Measurements from ENCODE around the gene ACOT7. TPM values are rescaled to one million over a fixed set of nuclear protein-coding genes. Genes with fewer than 3 reads are reported as not detected.

The ACOT7 gene
- total and polyA plus RNA-seq, 2 of the 13 experiments (the other 11 are each of a cell fraction or from before 2014, with no cell fraction given) = 33.0 to 55.8 TPM

DNA sequence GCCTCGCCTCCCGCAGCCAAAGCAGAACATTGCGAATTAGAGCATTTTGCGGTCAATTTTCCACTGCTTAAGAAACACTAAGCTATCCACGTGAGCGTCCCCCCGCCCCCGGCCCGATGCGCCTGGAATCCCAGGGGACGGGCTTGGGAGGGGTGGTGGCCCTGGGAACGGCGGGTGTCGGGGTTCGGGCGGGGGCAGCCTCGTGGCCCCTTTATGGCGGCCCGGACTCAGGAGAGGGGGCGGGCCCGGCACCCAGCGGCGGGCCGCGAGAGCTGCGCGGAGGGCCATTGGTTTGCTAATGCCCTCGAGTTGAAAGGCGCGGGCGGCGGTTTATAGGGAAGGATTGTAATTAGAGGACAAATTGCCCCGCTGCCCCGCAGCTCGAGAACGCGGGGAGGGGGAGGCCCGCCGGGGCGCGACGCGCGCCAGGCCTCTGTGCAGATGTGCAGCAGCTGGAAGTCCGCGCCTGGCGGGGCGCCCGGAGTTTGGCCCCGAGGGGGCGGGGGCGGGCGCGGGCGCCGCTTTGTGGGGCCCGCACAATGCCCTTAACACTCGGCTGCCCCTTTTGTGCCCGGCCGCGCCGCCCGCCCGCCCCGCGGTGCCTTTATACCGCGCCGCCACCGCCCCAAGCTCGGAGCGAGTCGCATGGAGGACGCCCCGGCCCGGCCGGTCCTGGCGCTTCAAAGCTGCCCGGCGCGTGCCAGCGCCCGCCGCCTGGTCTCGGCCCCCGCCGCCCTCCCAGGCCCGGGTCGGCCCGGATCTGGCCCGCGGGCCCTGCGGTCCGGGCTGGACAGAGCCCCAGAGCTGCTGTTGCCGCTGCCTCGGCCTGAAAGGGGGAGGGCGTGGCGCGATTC lies 151.5 kb downstream of the ACOT7 start:
- no peaks in the 10 kb centered on the region for H3K9me3 ChIP-seq (ENCODE audit: low read length)
- 43% methylated on average over 8 of the region's 99 CpGs for WGBS (ENCODE audit: low lambda C conversion rate)
- no peak overlapping the region for H3K27ac ChIP-seq (ENCODE audit: extremely low read length, insufficient read depth, low read length)
- no TSS peak for BruUV-seq (replicated peaks)
- 0 out of 2 replicates have a peak, but pooled peaks cover 5% of the 10 kb centered on the region for H4K20me1 ChIP-seq (ENCODE audit: insufficient read depth, low read length)
- H3K4me3 ChIP-seq (replicated peaks in 1 of 3; ENCODE audit: insufficient read depth in 1 of 3, low read depth in 2 of 3, low read length in 3 of 3) = peak overlapping the region; percentile 9 to 16 (median 16); a peak in 2 of 6 replicates
- 0 out of 2 replicates have a peak, but pooled peaks have one; percentile 56 for TF ChIP-seq ZBTB42 (CRISPR knock-in tag; IDR thresholded peaks at IDR 0.05)
- TF ChIP-seq SOX13 (IDR thresholded peaks at IDR 0.05) = no peak
- 0 out of 4 replicates have a peak, but pooled peaks of 1 of the 2 experiments have one; percentile 32 for TF ChIP-seq SOX13 (CRISPR knock-in tag; conservative IDR thresholded peaks at IDR 0.05 in 1 of 2, IDR thresholded peaks at IDR 0.05 in 1 of 2)
- TF ChIP-seq, protein P1, sequence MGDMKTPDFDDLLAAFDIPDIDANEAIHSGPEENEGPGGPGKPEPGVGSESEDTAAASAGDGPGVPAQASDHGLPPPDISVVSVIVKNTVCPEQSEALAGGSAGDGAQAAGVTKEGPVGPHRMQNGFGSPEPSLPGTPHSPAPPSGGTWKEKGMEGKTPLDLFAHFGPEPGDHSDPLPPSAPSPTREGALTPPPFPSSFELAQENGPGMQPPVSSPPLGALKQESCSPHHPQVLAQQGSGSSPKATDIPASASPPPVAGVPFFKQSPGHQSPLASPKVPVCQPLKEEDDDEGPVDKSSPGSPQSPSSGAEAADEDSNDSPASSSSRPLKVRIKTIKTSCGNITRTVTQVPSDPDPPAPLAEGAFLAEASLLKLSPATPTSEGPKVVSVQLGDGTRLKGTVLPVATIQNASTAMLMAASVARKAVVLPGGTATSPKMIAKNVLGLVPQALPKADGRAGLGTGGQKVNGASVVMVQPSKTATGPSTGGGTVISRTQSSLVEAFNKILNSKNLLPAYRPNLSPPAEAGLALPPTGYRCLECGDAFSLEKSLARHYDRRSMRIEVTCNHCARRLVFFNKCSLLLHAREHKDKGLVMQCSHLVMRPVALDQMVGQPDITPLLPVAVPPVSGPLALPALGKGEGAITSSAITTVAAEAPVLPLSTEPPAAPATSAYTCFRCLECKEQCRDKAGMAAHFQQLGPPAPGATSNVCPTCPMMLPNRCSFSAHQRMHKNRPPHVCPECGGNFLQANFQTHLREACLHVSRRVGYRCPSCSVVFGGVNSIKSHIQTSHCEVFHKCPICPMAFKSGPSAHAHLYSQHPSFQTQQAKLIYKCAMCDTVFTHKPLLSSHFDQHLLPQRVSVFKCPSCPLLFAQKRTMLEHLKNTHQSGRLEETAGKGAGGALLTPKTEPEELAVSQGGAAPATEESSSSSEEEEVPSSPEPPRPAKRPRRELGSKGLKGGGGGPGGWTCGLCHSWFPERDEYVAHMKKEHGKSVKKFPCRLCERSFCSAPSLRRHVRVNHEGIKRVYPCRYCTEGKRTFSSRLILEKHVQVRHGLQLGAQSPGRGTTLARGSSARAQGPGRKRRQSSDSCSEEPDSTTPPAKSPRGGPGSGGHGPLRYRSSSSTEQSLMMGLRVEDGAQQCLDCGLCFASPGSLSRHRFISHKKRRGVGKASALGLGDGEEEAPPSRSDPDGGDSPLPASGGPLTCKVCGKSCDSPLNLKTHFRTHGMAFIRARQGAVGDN (CRISPR knock-in tag; IDR thresholded peaks at IDR 0.05) = peak; percentile 22; the same call in 1 of the 2 replicates
- TF ChIP-seq THAP11 (CRISPR knock-in tag; IDR thresholded peaks at IDR 0.05) = no peak
- TF ChIP-seq, protein P2, sequence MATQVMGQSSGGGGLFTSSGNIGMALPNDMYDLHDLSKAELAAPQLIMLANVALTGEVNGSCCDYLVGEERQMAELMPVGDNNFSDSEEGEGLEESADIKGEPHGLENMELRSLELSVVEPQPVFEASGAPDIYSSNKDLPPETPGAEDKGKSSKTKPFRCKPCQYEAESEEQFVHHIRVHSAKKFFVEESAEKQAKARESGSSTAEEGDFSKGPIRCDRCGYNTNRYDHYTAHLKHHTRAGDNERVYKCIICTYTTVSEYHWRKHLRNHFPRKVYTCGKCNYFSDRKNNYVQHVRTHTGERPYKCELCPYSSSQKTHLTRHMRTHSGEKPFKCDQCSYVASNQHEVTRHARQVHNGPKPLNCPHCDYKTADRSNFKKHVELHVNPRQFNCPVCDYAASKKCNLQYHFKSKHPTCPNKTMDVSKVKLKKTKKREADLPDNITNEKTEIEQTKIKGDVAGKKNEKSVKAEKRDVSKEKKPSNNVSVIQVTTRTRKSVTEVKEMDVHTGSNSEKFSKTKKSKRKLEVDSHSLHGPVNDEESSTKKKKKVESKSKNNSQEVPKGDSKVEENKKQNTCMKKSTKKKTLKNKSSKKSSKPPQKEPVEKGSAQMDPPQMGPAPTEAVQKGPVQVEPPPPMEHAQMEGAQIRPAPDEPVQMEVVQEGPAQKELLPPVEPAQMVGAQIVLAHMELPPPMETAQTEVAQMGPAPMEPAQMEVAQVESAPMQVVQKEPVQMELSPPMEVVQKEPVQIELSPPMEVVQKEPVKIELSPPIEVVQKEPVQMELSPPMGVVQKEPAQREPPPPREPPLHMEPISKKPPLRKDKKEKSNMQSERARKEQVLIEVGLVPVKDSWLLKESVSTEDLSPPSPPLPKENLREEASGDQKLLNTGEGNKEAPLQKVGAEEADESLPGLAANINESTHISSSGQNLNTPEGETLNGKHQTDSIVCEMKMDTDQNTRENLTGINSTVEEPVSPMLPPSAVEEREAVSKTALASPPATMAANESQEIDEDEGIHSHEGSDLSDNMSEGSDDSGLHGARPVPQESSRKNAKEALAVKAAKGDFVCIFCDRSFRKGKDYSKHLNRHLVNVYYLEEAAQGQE (IDR thresholded peaks at IDR 0.05; ENCODE audit: borderline replicate concordance in 1 of 2, low read depth in 1 of 2, low read length in 2 of 2) = peak; percentile 34 to 55; a peak in 3 of 4 replicates
- TF ChIP-seq, protein P3, sequence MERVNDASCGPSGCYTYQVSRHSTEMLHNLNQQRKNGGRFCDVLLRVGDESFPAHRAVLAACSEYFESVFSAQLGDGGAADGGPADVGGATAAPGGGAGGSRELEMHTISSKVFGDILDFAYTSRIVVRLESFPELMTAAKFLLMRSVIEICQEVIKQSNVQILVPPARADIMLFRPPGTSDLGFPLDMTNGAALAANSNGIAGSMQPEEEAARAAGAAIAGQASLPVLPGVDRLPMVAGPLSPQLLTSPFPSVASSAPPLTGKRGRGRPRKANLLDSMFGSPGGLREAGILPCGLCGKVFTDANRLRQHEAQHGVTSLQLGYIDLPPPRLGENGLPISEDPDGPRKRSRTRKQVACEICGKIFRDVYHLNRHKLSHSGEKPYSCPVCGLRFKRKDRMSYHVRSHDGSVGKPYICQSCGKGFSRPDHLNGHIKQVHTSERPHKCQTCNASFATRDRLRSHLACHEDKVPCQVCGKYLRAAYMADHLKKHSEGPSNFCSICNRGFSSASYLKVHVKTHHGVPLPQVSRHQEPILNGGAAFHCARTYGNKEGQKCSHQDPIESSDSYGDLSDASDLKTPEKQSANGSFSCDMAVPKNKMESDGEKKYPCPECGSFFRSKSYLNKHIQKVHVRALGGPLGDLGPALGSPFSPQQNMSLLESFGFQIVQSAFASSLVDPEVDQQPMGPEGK (CRISPR knock-in tag; IDR thresholded peaks at IDR 0.05) = 0 out of 2 replicates have a peak, but pooled peaks have one; percentile 6
- no peak for TF ChIP-seq SRF (IDR thresholded peaks at IDR 0.05; ENCODE audit: low read depth, low read length)
- ChIA-PET POLR2A (interaction anchor here (0.8 to 1.1 kb wide), 2 partner anchors 9 to 37 kb away, joined by 3 read pairs; no protein-coding TSS in a partner anchor), CTCF (ENCODE audit: low intra/inter-chr PET ratio, low total read pairs) (no interaction called here)
- peaks cover 60% of the 10 kb centered on the region for H3K4me1 ChIP-seq (ENCODE audit: insufficient read depth, low read length)
- FAIRE-seq (no peak), ATAC-seq (no peak), DNase-seq (ENCODE audit: low spot score) (no peak)
- H3K9ac ChIP-seq (ENCODE audit: insufficient read depth, low read depth, low read length) = no peak overlapping the region
- no peak overlapping the region for H2AFZ ChIP-seq (ENCODE audit: low read length)
- H3K4me2 ChIP-seq (ENCODE audit: low read depth, low read length) = peak overlapping the region; percentile 27; the same call in 1 of the 2 replicates
- H3K79me2 ChIP-seq (ENCODE audit: insufficient read depth, low read length) = no peaks in the 10 kb centered on the region
- no peaks in the 10 kb centered on the region for H3K36me3 ChIP-seq (replicated peaks in 1 of 2; ENCODE audit: control insufficient read depth in 1 of 2, insufficient read depth in 2 of 2, low read length in 2 of 2)
- in situ Hi-C loops (cut with HindIII; ENCODE audit: extremely low pct_ligation_motif_present, low pct_unique_long_range_greater_than_20kb) (loop anchor here (10.0 kb wide), 1 partner anchor 173 kb away; the partner anchor contains the start of gene HES2), intact Hi-C loops (cut with micrococcal nuclease; ENCODE audit: unreplicated experiment) (loop anchor here (2.0 to 10.0 kb wide), 2 partner anchors 37 to 137 kb away; no protein-coding TSS in a partner anchor)
- H3K27me3 ChIP-seq (ENCODE audit: control insufficient read depth in 1 of 2, insufficient read depth in 2 of 2, low read length in 2 of 2) = peaks cover 11 to 40% of the 10 kb centered on the region in 2 experiments; a peak in 4 of 5 replicates

All from HepG2 (cell line).